Pancreas (tissue), 10 donors: ENCODE measurements around the gene NPHP4. TPM values are rescaled to one million over a fixed set of nuclear protein-coding genes. Genes with fewer than 3 reads are reported as not detected.

ENCODE experiments used
- ATAC-seq, 4 donors: fragments of 200-7000 bp; cut with Tn5 transposase; one replicate each; pipeline versions ENCODE4 v1.8.0 to v1.9.1; 2020; ENCODE audit warnings: mild to moderate bottlenecking in 4 of 4, moderate library complexity in 4 of 4
- DNase-seq, 6 donors: peaks; one replicate each; pipeline ENCODE4 v3.0.0-alpha.2; 2020
- FAIRE-seq: peaks from 2 replicates; lab custom pipeline; 2012; peaks lifted over from hg19 to GRCh38; lab: Jason Lieb, UNC
- H3K27ac ChIP-seq, 4 donors: fragments of 200-600 bp; sonication (generic); 1 replicate in 3 of 4; 2 replicates in 1 of 4; pipeline versions ENCODE4 v1.5.0 to v1.8.0; 2020
- H3K27me3 ChIP-seq, 4 donors: fragments of 200-600 bp; one replicate each; pipeline ENCODE4 v1.8.0; 2021
- H3K36me3 ChIP-seq, 3 donors: fragments of 200-600 bp; sonication (generic) in 1 of 3; one replicate each; pipeline versions ENCODE4 v1.5.0 to v1.8.0; 2020 to 2021
- H3K4me1 ChIP-seq, 3 donors: fragments of 200-600 bp; one replicate each; pipeline ENCODE4 v1.8.0; 2021
- H3K4me3 ChIP-seq, 4 donors: fragments of 200-600 bp; sonication (generic) in 2 of 4; one replicate each; pipeline versions ENCODE4 v1.5.0 to v1.8.0; 2020 to 2021
- H3K9me3 ChIP-seq, 4 donors: fragments of 200-600 bp; one replicate each; pipeline ENCODE4 v1.8.0; 2021
- WGBS, 2 donors: extraction: QIAGEN DNeasy Blood & Tissue Kit; methylation state at CpG; one replicate each; pipeline ENCODE4 v1.1.7; 2013; 5-methylcytosine and 5-hydroxymethylcytosine counted together
- intact Hi-C, 3 donors: fragments of 100-400 bp; cut with DNase I; formaldehyde crosslinking; loops; one replicate each; pipeline versions ENCODE4 v1.11.1 to v1.14.2; 2022
- polyA plus RNA-seq, 2 donors: library from polyadenylated mRNA; stranded (reverse); fragments of 200-250 nt; gene quantifications; one replicate each; pipeline ENCODE4 v1.2.3, GENCODE V29; 2013
- total RNA-seq, 6 donors: library from RNA; stranded (reverse); fragmentation: NEBNext Ultra II Directional in 4 of 6; extraction: Animal tissue kit (Norgen Biotek cat#: 25700) in 4 of 6; gene quantifications; one replicate each; pipeline versions ENCODE4 v1.2.1 to v1.2.4, GENCODE V29; 2021 to 2023
- TF ChIP-seq, protein P1 (sequence below), 4 donors: fragments of 200-600 bp; sonication (generic) in 3 of 4; IDR thresholded peaks; one replicate each; pipeline versions ENCODE4 v1.5.0 to v1.8.0; 2021; ENCODE audit warnings: antibody characterized with exemption in 4 of 4
- donor health status: healthy with polysubstance abuse.
- donor health status: DM: no; HTN: no; CAD: no; lungs with moderate emphysema.
- donor health status: DM: no; HTN: no; CAD: no.
- donor health status: control.
- donor health status: control.
- donor health status: Bipolar disorder and iron deficiency.
- donor health status: DM: yes; HTN: yes; CAD: no.
- donor health status: DM: no; HTN: no; CAD: no.
- donor health status: DM: no; HTN: no; CAD: no.
- donor health status: DM: yes; HTN: yes; CAD: no.

Gene NPHP4
- total and polyA plus RNA-seq, 8 donors = 4.0 to 9.7 (median 5.7) TPM

DNA sequence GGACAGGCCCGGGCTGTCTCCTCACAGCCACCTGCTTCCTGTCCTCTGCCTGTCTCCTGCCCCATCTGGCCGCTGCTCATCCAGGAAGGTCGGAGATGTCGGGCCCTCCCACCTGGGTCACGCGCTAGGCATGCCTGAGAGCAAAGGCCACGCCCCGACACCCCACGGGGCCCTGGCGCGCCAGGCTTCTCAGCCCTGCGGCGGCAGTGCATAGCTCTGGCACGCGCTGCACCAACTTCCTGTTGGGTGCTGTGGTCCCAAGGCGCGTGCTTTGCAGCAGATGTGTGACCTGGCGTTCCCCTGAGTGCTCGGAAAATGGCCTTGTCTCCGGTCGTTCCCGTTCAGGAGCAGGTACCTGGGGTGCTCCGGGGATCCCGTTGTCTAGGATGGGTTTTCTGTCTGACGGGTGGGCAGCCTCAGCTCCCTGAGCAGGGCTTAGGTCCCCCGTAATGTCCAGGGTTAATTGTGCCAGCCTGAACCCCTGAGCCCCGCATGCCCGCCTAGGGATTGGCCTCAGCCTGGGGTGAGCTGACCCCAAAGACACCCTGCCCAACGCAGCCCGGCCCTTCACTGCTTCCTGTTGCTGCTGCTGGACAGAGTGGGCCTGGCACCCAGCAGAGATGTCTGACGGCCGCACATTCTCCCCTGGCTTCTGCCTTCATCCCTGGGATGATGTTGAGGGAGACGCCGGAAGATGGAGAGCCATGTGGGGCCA lies 34.0 kb upstream of the NPHP4 start:
- intact Hi-C loops = no loop called here
- Histone ChIP-seq H3K27ac (peak overlapping the region in 2 of 4 donors; percentile 46 to 48), H3K4me3 (peak overlapping the region in 2 of 4 donors; percentile 8 to 30), H3K9me3 (no peaks in the 10 kb centered on the region), H3K27me3 (no peaks in the 10 kb centered on the region), H3K4me1 (no peaks in the 10 kb centered on the region), H3K36me3 (no peaks in the 10 kb centered on the region)
- DNase-seq (peak; percentile 37 to 85 (median 70)), ATAC-seq (peak; percentile 78 to 93 (median 91)), FAIRE-seq (no peak)
- 23 to 25% methylated on average over 34 of the region's 34 CpGs for WGBS, 2 donors
- TF ChIP-seq, protein P1, sequence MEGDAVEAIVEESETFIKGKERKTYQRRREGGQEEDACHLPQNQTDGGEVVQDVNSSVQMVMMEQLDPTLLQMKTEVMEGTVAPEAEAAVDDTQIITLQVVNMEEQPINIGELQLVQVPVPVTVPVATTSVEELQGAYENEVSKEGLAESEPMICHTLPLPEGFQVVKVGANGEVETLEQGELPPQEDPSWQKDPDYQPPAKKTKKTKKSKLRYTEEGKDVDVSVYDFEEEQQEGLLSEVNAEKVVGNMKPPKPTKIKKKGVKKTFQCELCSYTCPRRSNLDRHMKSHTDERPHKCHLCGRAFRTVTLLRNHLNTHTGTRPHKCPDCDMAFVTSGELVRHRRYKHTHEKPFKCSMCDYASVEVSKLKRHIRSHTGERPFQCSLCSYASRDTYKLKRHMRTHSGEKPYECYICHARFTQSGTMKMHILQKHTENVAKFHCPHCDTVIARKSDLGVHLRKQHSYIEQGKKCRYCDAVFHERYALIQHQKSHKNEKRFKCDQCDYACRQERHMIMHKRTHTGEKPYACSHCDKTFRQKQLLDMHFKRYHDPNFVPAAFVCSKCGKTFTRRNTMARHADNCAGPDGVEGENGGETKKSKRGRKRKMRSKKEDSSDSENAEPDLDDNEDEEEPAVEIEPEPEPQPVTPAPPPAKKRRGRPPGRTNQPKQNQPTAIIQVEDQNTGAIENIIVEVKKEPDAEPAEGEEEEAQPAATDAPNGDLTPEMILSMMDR (IDR thresholded peaks at IDR 0.05) = no peak

DNA sequence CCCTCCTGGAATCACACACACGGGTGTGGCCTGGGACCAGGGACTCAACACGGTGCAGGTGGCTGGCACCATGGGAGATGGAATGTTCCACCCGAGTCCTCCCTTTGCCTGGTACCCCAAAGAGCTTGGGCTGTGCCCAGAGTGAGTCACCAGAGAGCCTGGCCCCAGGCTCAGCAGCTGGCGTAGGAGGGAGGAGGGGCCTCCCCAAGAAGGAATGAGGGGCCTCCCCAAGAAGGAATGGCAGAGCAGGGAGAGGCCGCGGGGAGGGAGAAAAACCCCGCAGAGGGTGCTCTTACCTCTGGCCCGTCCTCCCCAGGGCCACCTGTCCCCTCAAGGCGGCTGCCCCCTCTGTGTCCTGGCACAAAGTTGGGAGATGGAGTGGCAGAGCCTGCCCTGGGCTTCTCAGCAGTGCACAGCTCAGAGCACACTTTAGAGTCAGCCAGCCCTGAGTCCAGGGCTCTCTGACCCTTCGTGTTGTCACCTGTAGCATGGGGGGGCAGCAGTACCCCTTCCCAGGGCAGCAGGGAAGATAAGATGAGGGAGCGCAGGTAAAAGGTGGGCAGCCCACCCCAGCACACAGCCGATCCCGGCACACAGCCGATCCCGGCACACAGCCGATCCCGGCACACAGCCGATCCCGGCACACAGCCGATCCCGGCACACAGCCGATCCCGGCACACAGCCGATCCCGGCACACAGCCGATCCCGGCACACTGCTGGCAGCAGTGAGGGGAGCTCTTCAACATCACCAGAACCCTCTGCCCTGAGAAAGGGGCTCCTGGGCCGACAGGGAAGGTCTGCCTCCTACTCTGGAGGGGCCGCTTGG lies 33.3 kb upstream of the NPHP4 start:
- Histone ChIP-seq H3K27me3 (no peaks in the 10 kb centered on the region), H3K9me3 (no peaks in the 10 kb centered on the region), H3K4me1 (no peaks in the 10 kb centered on the region), H3K4me3 (peak overlapping the region in 2 of 4 donors; percentile 8 to 30), H3K36me3 (no peaks in the 10 kb centered on the region), H3K27ac (no peak overlapping the region)
- TF ChIP-seq, protein P1 (IDR thresholded peaks at IDR 0.05) = no peak
- DNase-seq (peak in 1 of 6 donors; percentile 37), ATAC-seq (peak in 2 of 4 donors; percentile 7 to 17), FAIRE-seq (no peak)
- WGBS, 2 donors = 31 to 34% methylated on average over 23 to 29 of the region's 29 CpGs
- intact Hi-C loops = no loop called here

DNA sequence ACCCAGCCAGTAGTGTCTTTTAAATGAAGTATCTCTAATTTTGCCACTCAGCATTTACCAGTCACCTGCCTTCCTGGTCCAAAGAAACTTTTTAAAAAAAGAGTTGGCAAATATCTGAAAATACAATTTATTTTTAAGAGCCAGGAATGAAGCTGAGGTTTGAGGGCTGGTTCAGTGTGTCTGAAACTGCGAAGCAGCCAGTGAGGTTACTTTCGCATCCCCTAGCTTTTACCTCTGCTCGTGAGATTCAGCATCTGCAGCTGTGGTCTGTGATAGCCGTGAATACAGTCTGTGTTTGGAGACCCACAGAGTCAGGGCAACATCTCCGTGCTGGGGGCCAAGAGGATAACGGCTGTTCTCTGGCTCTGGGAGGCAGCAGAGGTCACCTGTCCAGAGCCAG lies 32.2 kb upstream of the NPHP4 start:
- TF ChIP-seq, protein P1 (IDR thresholded peaks at IDR 0.05) = no peak
- intact Hi-C loops = no loop called here

DNA sequence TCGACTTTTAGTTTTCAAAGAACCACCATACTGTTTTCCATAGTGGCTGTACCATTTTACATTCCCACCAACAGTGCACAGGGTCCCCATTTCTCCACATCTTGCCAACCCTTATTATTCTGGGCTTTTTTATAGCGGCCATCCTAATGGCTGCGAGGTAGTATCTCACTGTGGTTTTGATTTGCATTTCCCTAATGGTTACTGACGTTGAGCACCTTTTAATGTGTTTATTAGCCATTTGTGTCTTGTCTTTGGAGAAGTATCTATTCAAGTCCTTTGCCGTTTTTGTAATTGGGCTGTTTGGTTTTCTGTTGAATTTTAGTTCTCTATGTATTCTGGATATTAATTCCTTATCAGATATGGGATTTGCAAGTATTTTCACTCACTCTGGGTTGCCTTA lies 31.1 kb upstream of the NPHP4 start:
- Histone ChIP-seq H3K27me3 (no peaks in the 10 kb centered on the region), H3K36me3 (no peaks in the 10 kb centered on the region), H3K27ac (no peak overlapping the region), H3K9me3 (no peaks in the 10 kb centered on the region), H3K4me1 (no peaks in the 10 kb centered on the region), H3K4me3 (no peak overlapping the region)
- TF ChIP-seq, protein P1 (IDR thresholded peaks at IDR 0.05) = no peak
- intact Hi-C loops = no loop called here
- DNase-seq = no peak
- WGBS, 2 donors = 63 to 76% methylated on average over 5 of the region's 5 CpGs
- no peak for ATAC-seq
- no peak for FAIRE-seq

More for the DNA sequence above, 32.2 kb upstream of the NPHP4 start:
- H3K4me1 ChIP-seq = no peaks in the 10 kb centered on the region
- H3K27me3 ChIP-seq = no peaks in the 10 kb centered on the region
- FAIRE-seq (no peak), ATAC-seq (no peak), DNase-seq (no peak)
- no peaks in the 10 kb centered on the region for H3K36me3 ChIP-seq
- no peak overlapping the region for H3K4me3 ChIP-seq
- 70 to 74% methylated on average over 6 of the region's 6 CpGs for WGBS, 2 donors
- H3K27ac ChIP-seq = no peak overlapping the region
- H3K9me3 ChIP-seq = no peaks in the 10 kb centered on the region
